ENCODE measurements around the gene FAT3. TPM values are rescaled to one million over a fixed set of nuclear protein-coding genes. Genes with fewer than 3 reads are reported as not detected.

FAT3 gene
- total RNA-seq, 1 experiment from 2014 or later: 0.02 TPM

DNA sequence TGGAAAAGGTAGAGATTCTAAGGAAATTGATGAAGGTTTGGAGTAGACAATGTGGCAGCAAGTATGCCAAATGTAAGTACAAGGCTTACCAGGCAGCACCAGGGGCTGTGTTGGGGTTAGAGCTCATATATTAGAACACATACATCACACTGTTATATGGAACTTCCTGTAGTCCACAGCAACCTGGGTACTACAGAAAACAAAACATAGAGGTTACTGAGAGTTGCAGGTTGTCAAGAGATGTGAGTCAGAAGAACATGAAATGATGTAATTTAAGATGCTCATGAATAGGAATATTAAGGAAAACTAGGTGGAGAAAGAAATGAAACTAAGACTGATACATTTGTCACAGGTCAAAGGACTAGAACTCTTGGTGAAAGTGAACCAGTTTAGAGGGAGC is 22.0 kb downstream of the FAT3 start (continued):
- TF ChIP-seq MAX (IDR thresholded peaks at IDR 0.05) (no peak), REST (IDR thresholded peaks at IDR 0.05; ENCODE audit: low read depth) (no peak), ZNF274 (IDR thresholded peaks at IDR 0.05; ENCODE audit: low read depth, low read length) (no peak)

- ATAC-seq (no peak), DNase-seq (ENCODE audit: low read depth, low spot score) (no peak)
- Histone ChIP-seq H3K9me2 (ENCODE audit: insufficient read depth) (no peaks in the 10 kb centered on the region), H3K27ac (ENCODE audit: low read depth, low read length) (no peak overlapping the region), H3K4me3 (replicated peaks in 1 of 2; ENCODE audit: low read depth in 1 of 2, low read length in 2 of 2) (no peak overlapping the region), H4K20me1 (ENCODE audit: insufficient read depth) (no peaks in the 10 kb centered on the region), H3K4me1 (ENCODE audit: control insufficient read depth in 1 of 2, insufficient read depth in 2 of 2, low read length in 2 of 2) (no peaks in the 10 kb centered on the region), H3K79me2 (ENCODE audit: insufficient read depth, low read length) (no peaks in the 10 kb centered on the region), H3K4me2 (ENCODE audit: low read length) (no peak overlapping the region), H3K9ac (ENCODE audit: low read length) (no peak overlapping the region), H3K27me3 (ENCODE audit: insufficient read depth, low read length) (no peaks in the 10 kb centered on the region), H3K36me3 (ENCODE audit: control insufficient read depth in 1 of 2, insufficient read depth in 2 of 2, low read length in 2 of 2) (no peaks in the 10 kb centered on the region), H2AFZ (ENCODE audit: low read depth, low read length, poor library complexity, severe bottlenecking) (no peak overlapping the region), H3K9me3 (ENCODE audit: control insufficient read depth in 1 of 2, insufficient read depth in 1 of 2, low read depth in 1 of 2, low read length in 2 of 2) (peaks cover 3 to 7% of the 10 kb centered on the region in 2 experiments; a peak in 3 of 4 replicates)
- BruUV-seq (replicated peaks): no TSS peak
- intact Hi-C loops (cut with micrococcal nuclease): no loop called here
- RAD21 ChIA-PET (ENCODE audit: low non-redundant PET in 1 of 2, low total read pairs in 2 of 2, uncharacterized antibody in 2 of 2, unreplicated experiment in 2 of 2): no interaction called here
- CTCF ChIA-PET: no interaction called here
- POLR2A ChIA-PET: no interaction called here
- no peak for TF ChIP-seq SRF (IDR thresholded peaks at IDR 0.05; ENCODE audit: low read depth)
- no peak for TF ChIP-seq TCF7L2 (IDR thresholded peaks at IDR 0.05; ENCODE audit: borderline replicate concordance, extremely low read depth, insufficient read depth, insufficient read length)
- TF ChIP-seq FOSL1 (IDR thresholded peaks at IDR 0.05; ENCODE audit: low read depth): no peak
- TF ChIP-seq EZH2 (IDR thresholded peaks at IDR 0.05): no peak
- TF ChIP-seq ZFX (IDR thresholded peaks at IDR 0.05): no peak
- no peak for TF ChIP-seq CEBPB (IDR thresholded peaks at IDR 0.05; ENCODE audit: low read depth)
- no peak for TF ChIP-seq POLR2A (IDR thresholded peaks at IDR 0.05; ENCODE audit: borderline replicate concordance, extremely low read depth, insufficient read depth, insufficient read length)
- TF ChIP-seq YY1 (IDR thresholded peaks at IDR 0.05; ENCODE audit: extremely low read depth, insufficient replicate concordance, low read depth, low read length): no peak
- TF ChIP-seq REST (IDR thresholded peaks at IDR 0.05; ENCODE audit: low read depth): no peak
- TF ChIP-seq RAD21 (IDR thresholded peaks at IDR 0.05; ENCODE audit: low read depth): no peak
- TF ChIP-seq EGR1 (IDR thresholded peaks at IDR 0.05; ENCODE audit: low read depth): no peak
- TF ChIP-seq ELF1 (IDR thresholded peaks at IDR 0.05; ENCODE audit: borderline replicate concordance, low read depth): no peak
- no peak for TF ChIP-seq CBX3 (IDR thresholded peaks at IDR 0.05; ENCODE audit: low read depth)
- no peak for TF ChIP-seq SP1 (IDR thresholded peaks at IDR 0.05; ENCODE audit: low read depth)
Measured at GRCh38 chr11:92249156-92249753, 24.6 kb downstream of the FAT3 start.
